Measurements from ENCODE around the gene TUBGCP2.
A peak's percentile ranks its signal among the peaks of the same experiment; 100 is the strongest.

Gene TUBGCP2

DNA sequence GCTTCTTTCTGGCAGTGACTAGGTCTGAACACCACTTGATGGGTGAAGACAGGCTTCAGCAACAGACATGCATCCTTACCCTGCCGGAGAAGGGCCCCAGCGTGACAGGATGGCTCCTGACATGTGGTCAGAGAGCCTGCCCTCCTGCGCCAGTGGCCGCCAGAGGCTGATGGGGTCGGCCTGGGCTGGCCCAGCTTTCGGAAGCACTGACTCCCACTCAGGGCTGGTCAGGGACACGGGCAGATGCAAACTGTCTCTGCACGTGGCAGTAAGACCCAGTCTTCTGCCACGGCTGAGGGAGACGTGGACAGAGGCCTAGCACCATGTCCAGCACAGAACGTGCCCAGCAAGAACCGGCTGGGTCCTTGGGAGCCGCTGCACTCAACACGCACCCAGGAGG lies 10.2 kb downstream of the TUBGCP2 start:
- no peak for DNase-seq

DNA sequence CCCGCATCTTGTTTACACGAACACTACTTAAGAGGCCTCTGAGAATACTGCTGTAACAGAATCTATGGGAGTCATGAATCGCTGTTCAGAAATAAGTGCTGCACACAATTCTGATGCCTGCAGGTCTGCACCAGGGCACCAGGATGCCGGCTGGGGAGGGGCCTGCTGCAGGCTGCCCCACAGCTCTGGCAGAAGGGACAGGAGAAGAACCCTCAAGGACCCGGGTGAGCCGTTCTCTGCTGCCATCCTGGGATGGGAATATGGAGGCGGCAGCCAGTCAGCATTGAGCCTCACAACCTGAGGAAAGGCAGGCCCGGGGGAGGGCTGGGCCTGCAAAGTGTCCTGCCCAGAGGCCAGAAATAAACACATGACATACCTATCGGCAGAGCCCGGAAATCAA lies 11.2 kb downstream of the TUBGCP2 start:
- no peak for DNase-seq

DNA sequence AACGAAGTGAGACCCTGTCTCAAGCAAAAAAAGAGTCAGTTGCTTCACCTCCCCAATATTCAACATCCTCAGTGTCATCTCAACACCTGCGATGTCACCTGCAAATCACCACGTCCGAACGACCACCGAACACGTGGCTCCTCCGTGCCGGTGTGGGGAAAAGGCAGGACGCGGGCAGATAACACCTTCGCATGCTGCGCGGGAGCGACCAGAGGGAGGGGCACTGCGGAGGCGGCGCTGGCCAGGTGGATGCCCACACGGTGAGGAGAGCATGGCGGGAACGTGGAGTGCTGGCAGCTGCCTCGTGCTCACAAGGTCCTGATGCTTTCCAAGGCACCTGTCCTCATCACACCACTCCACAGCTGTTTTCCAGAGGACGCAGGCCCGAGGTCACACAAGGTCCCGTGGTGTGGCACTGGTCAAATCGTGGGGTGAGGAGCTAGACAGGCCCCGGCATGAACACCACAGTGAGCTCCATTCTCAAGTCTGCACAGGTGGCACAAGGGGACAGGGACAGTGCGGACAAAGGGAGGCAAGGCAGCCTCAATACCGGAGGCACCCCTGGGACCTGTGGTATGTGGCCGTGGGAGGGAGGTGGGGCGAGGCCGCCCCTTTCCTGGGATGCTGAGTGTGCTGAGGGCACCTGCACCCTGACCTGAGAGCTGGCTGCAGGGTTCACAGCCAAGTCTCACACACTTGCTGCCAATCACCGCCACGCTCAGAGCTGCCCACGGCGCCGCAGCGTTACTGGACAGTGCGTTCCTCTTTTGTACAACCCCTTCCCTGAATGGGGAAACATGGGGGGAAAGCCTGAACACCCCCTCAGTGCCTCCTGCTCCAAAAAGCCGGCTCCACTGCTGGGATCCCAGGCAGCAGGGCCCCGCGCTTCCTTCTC lies 13.0 kb downstream of the TUBGCP2 start:
- no peak for DNase-seq

DNA sequence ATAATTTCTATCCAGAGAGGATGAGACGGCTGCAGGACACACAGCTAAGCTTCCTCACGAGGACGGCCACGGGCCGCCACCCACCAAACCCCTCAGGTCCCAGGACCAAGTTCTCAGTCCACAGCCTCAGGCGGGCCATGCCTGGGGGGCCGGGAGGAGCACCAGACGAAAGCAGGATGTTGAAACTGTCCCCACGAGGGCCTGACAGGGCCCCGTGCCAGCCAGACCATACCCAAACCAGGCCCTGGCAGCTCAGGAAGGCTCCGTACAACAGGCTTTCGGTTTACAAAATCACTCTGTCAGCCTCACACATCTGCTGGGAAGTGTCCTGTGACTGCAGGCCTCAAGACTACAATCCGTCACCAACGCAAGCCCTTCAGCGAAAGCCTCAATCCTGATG lies 14.5 kb downstream of the TUBGCP2 start:
- no peak for DNase-seq

DNA sequence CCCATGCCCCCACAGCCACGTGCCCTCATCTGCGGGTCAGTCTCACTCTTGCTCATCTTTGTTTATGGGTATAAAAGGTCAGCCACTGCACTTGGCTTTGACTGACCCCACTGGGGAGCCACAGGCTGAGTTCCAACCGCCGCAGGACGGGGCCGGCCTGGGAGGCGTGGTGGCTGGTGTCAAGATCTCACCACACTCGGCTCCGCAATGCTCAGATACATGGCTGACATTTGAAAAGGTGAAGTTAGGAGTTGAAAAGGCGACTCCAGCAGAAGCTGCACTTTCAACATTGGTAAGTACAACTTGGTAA lies 14.9 kb downstream of the TUBGCP2 start:
- no peak for DNase-seq

DNA sequence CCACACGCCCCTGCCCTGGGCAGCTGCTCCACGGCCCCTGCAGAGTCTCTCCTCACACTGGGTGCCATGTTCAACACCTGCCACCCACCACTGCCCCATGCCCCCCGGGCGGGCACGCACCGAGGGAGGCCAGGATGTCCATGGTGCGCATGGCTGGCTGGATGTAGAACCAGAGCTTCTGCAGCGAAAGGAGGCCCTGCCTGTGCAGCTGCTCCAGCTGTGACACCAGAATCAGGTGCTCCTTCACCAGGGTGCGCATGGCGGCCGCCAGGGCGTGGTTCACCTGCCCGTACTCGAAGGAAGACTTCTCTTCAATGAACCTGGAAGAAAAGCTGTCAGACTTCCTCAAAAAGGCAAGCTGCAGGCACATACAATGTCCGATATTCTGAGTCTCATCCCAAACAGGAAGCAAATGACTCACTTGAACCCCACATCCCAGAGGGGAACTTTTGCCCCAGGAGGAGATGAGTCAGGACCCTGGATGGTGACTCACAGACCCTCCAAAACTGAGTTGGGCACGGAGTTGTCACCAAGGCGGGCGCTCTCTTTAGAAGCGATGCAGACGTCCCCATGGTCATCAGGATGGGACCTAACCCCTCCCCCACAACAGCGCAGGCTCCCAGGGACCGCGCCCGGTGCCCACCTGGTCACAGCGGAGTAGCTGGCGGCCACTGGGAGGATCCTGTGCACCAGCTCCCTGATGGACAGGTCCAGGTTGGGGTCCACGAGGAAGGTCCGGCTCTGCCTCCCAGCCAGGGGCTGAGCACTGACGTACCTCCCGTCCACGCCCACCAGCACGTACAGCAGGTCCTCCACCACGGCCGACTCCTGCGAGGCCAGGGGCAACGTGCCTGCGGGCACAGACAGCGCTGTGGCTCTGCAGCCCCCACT lies 15.5 kb downstream of the TUBGCP2 start:
- DNase-seq, result no peak

DNA sequence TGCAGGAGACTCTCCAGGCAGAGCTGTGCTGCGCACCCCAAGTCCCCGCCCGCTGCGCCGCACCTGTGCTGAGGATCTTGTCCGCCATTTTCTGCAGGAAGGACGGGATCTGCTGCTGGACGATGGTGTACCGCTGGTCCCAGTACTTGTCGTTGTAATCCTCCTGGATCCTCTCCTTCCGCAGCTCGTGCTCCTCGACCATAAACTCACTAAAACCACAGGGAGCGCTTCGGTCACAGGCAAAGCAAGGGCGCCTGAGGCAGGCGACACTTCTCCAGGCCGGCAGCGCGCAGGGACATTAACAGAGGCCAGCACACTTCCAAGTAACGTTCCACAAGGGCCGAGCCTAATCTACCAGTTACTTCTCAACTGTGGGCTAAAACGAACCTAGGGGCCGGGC lies 18.9 kb downstream of the TUBGCP2 start:
- no peak for DNase-seq

DNA sequence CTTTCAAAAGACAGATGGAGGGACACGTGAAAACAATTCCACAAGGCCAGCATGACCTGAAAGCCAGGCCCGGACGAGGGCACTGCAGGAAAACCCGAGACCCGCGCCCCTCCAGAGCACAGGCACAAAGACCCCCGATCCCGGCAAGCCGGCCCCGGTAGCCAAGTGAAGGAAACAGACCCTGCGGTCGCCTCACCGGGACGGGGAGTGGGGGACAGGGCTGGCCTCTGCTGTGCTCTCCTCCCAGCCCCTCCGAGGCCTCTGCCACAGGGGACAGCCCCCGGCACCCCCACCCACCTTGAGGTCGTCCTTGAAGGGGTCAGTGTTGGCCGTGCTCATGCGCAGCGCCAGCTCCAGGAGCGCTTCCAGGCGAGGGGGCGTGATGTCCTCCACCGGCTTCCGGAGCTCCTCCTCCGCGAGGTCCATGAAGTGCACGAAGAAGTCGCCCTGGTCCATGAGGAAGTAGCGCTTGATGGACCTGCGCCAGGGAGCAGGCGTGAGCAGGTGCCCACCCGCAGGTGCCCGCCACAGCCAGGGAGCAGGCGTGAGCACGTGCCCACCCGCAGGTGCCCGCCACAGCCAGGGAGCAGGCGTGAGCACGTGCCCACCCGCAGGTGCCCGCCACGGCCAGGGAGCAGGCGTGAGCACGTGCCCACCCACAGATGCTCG lies 20.7 kb downstream of the TUBGCP2 start:
- no peak for DNase-seq

DNA sequence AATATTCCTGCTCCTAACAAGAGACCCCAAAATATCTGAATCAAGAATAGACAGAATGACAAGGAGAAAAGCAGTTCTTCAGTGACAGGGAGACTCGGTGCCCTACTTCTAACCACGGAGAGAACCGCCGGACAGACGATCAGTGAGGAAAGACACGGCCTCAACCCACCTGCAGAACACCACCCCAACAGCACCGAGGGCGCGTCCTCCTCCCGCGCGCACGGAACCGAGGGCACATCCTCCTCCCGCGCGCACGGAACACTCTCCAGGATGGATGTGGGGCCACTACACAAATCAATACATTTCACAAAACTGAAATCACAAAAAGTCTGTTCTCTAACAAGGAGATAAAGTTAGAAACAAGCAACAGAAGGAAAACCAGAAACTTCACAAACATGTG lies 22.3 kb downstream of the TUBGCP2 start:
- no peak for DNase-seq

DNA sequence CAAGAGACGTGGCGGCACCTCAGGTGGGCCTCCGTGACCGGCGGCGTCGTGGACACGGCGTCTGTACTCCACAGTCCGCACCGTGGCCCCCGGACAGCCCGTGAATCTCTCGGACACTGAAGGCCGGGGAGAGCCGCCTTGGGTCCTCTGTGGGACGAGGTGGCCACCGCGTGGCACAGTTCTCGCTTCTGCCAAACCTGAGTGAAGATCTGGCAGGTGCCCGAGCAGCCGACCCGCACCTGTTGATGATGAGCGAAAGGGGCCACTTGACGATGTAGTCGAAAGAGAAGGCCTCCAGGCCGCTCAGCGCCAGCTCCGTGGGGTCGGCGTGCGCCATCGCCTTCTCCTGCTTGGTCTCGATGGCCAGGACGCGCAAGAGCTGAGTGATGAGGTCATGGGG lies 23.5 kb downstream of the TUBGCP2 start:
- DNase-seq, result no peak

DNA sequence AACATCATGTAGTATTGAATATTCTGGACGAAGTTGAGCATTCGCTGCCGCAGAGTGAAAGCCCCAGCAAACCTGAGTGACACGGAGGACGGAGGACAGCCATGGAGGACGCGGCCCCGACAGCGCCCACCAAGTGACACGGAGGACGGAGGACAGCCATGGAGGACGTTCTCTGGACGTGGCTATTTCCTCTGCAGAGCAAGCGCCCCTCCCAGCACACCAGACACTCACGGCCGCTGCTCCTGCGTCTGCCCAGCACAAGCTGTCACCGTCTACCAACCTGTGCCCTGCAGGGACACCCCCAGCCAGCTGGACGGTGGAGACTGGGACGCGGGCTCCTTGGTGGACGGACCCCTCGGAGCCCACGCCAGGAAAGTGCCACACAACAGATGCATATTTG lies 24.7 kb downstream of the TUBGCP2 start:
- DNase-seq, result no peak

DNA sequence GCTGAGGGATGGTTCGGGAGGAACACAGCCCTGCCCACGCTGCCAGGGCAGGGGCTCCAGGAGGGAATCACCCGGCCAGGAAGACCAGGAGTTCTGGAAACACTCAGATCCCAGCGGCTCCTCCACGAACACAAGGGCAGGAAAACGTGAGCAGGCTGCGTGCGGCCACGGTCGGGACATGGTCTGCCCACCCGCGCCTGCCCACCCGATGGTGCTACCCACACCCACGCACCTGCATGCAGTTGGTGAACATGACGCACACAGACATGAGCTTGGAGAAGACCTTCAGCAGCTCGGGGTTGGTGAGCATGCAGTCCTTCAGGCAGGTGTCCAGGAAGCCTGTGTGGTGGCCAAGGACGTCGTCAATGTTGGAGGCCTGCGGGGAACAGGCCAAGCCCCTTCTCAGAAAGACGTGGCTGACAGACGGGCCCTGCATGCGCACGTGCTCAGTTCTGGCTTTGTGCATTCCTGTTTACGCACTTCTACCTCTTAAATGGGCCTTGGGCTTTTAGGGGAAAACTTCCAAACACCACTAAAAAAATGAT lies 25.8 kb downstream of the TUBGCP2 start:
- no peak for DNase-seq

DNA sequence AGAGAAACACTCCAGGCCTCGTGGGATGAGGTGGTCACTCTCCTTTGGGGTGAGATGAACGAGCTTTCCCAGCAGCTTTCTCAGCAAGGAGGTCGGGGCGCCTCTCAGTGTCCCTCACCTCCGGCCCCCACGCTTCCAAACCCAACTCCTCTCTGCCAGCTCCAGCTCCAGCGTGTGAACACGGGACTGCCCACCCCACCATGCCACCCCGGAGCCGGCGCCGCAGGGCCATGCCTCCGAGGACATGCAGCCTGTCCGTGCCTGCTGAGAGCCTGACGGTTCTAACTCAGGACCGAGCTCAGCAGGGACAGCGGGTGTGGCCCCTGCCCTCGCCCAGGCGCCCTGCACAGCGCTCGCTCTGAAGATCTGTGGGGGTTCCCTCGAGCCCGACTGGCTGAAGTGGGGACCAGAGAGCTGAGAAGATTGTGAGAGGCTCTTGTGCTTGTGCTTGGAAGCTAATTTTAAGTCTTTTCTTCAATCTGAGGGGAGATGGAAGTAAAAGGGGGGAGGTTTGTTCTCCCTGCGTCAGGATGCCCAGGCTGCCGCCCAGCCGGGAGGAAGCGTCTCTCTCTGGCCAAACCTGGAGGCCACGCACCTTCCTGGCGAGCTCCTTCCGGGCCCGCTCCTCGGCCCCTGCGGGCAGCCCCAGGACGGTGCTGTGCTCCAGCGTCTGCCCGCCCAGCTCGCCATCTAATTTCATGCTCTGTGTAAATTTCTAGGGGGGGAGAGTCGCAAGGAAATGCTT lies 26.9 kb downstream of the TUBGCP2 start:
- DNase-seq, result no peak

DNA sequence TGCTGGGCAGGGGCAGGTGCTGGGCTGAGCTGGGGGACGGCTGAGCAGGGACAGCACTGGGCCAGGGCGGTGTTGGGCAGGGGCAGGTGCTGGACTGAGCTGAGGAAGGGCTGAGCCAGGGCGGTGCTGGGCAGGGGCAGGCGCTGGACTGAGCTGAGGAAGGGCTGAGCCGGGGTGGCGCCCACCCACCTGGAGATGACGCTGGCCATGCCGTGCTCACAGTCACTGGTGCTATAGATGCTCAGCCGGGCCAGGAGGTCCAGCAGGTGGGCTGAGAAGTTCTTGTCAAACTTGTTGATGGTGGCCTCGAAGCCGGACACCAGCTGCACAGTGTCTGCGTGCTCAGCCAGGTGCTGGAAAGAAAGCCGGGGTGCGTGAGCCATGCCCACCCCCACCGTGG lies 27.6 kb downstream of the TUBGCP2 start:
- DNase-seq, result no peak

DNA sequence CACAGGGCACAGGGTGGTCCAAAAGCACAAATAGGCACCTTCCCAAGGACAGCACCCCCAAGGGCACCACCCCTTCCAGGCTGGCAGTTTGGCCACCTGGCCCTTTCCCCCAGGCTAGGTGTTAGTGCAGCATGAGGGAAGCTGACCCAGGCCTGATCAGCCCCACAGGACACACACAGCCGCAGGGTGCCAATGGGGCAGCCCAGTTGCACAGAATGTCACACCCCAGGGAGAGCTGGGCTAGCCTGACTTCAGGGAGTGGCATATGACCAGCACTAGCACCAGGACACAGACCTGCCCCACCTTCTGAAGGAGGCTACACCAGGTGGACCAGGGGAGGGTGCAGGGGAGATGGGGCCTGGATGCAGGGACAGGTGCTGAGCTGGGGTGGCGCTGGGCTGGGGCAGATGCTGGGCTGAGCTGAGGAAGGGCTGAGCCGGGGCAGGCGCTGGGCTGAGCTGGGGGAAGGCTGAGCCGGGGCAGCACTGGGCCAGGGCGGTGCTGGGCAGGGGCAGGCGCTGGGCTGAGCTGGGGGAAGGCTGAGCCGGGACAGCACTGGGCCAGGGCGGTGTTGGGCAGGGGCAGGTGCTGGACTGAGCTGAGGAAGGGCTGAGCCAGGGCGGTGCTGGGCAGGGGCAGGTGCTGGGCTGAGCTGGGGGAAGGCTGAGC lies 28.1 kb downstream of the TUBGCP2 start:
- DNase-seq, result no peak

DNA sequence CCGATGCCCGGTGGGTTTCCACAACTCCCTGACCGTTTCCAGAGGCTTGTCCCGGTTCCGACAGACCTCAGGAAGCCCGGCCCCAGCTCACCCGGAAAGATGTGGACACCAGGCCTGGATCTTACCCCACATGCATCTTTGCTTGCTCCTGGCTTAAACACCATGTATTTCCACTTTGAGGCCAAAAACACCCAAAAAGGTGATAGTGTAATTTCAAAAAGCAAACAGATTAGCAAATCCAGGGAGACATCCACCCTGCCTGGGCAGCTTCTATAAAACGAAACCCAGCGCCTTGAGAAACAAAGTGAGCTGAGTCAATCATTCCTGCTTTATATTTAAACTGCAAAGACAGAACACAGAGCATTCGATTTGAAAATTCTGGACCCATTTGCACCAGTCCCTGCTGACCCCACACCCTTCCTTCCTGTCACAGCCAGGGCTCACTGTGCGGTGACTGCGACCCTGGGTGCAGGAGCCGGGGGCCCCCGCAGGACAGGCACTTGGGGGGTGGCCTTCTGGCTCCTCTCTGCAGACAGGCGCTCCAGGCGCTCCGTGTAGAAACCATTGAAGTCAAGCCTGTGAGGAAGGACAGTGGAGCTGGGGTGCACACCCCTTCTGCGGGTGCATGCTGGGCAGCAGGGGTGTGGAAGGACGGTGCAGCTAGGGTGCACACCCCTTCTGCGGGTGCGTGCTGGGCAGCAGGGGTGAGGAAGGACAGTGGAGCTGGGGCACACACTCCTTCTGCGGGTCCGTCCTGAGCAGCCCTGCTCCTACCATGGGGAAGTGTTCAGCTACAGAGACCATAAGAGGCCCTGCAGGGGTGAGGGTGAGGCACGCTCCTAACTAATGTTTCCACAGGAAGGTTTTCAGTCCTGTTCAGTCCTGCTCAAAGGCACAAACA lies 29.1 kb downstream of the TUBGCP2 start:
- no peak for DNase-seq

DNA sequence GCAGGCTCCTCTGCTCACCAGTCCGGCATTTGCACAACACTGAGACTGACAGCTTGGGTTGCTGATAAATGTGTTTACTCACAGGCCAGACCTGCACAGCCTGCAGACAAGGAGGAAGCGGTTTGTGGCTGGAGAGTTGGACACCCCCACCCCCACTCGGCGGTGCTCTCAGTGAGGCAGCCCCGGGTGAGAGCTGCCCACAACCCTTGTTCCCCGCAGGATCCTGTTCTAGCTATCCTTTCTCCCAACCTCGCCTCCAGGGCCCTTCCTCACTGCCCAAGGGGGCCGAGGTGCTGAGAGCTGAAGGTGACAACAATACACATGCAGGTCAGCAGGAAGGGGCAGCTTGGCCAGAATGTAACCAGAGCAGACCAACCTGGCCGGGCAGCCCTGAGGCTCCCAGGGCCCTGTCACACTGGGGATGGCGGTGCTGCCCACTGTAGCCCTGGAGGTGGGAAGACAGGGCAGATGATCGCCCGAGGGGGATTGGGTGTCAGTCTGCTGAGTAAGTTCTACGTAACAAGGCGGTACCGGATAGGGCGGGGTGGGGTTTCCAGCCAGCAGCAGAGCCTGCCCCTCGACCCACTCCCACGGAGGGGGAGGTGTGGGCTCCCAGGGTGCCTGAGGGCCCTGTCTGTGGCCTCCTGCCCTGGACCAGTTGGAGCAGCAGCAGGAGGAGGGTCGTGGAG lies 30.0 kb downstream of the TUBGCP2 start:
- DNase-seq, result peak; percentile 96

DNA sequence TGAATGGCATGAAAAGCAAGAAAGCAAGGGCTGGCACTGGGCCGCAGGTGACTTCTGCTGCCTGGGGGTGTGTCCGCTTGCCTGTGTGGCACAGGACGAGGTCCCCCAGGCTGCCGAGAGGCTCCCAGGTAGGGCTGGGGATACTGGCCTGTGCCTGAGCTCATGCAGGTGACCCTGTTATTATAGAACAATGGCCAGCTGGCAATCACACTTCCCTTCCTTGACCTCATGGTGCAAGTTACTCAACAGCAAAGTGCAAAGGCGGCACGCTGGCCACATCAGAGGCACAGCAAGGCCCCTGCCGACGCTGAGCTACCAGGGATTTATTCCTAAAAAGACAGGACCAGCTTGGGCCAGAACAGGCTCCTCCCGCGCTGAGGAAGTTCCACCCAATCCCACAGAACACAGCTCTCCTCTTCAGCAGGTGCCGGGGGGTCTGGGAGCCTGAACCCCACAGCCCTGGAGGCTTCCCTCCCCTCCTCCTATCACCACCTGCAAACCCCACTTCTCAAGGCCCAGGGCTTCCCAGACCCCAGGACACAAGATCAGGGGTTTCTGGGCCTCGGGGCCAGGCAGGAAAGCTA lies 30.6 kb downstream of the TUBGCP2 start:
- DNase-seq, result peak; percentile 56

DNA sequence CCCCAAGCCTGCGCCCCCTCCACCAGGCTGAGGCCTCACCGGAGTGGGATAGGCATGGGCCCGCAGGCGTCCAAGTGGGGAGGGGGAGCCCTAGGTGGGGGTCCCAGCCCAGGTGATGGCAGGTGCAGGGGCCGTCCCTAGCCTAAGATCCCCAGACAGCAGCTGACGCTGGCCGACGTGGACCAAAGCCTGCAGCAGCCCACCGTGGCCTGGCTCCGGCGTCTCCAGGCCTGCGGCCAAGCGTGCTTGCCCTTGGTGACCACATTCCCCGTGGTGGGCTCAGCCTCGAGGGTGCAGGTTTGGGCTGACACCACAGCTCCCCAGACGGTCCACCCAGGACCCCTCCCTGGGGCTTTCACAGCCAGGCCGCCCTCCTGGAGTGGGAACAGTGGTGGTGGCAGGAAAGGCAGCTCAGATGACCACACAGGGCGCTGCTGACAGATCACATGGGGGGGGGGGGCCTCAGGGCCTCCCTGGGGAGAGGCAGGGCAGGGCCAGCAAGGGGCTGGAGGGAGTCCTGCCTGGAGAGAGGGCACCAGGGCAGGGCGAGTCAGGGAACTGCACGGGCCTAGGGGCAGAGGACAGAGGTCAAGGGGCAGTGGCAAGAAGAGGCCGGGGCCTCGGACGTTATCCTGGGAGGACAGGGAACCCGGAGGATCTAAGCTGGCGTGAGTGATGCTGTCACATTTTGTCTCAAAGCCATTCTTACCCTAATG lies 31.2 kb downstream of the TUBGCP2 start:
- peak; percentile 56 for DNase-seq
